Glomerular visceral epithelial cell (primary cell): Measurements from ENCODE around the gene ALDH3A1.
"Not testable (repeated sequence)": the region's sequence is repeated elsewhere in the genome, so short reads cannot be mapped to it uniquely, and the experiment has no call there.

Experiments
- DNase-seq: peaks from one replicate; pipeline ENCODE4 v3.0.0-alpha.2; 2016; ENCODE audit errors: extremely low spot score

ALDH3A1 gene

DNA sequence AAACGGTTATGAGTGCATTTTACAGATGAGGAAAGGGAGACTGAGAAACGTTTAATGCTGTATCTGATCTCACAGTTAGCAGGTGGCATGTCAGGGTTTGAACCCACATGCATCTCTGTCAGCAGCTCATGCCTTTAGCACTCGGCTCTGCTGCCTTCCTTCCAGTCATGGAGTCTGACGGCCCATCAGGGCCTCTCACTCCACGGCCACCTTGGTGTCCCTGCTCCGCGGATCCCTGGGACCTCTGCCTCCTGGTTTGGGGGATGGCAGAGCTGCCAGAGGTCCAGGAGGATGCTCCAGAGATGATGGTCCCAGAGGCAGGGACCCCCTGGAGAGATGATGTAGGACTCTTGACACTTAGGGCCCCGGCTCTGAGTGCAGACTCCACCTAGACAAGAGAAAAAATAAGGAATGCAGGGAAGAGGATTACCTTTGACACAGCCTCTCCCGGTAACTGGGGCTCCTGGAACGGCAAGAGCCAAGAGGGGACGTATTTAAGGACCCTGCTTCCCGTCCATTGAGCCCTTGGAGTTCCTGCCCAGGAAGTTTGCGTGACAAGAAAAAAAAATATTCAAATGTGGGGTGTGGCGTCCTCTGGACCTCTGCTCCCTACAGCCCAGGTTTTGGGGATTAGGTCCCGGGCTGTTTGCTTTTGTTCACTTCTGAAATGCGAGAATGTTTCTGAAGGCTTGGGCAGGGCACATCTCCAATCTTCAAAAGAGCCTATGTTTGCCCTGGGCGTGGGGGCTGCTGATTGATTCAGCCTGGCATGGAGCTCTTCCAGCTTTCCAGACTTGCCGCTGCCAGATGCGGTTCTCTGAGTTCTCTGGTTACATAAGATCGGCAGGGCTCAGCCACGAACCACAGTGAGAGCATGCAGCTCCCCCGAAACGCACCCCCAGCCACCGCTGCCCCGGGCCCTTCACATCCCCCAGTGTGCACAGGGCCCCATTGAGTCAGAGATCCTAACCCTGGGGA, at the start of gene ALDH3A1:
TSS of gene ALDH3A1 (minus strand) at position 470 of the 978 bp plus-strand sequence. CDS start 3,169 bp downstream, outside the sequence.
- no peak for DNase-seq

GRCh38 chr17:19796457-19796856, 48.4 kb upstream of the ALDH3A1 start:
- DNase-seq, result no peak

DNA sequence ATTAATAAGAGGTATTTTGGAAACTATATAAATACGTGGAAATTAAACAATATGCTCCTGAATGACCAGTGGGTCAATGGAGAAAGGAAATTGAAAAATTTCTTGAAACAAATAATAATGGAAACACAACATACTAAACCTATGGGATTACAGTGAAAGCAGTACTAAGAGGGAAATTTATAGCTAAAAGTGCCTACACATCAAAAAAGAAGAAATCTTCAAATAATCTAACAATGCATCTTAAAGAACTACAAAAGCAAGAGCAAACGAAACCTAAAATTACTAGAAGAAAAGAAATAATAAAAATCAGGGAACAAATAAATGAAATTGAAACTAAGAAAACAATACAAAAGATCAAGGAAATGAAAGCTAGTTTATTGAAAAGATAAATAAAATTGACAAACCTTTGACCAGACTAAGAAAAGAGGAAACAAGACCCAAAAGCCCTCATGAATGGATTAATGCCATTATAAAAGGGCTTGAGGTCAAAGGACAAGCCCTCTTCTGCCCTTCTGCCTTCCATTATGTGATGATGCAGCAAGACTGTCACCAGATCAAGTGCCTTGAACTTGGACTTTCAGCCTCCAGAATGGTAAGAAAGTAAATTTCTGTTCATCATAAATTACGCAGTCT, 43.9 kb upstream of the ALDH3A1 start:
- DNase-seq, result no peak

GRCh38 chr17:19787733-19788357, 39.7 kb upstream of the ALDH3A1 start:
- DNase-seq, result no peak

- DNase-seq, result no peak
Measured at GRCh38 chr17:19785854-19786253, 37.8 kb upstream of the ALDH3A1 start.

DNA sequence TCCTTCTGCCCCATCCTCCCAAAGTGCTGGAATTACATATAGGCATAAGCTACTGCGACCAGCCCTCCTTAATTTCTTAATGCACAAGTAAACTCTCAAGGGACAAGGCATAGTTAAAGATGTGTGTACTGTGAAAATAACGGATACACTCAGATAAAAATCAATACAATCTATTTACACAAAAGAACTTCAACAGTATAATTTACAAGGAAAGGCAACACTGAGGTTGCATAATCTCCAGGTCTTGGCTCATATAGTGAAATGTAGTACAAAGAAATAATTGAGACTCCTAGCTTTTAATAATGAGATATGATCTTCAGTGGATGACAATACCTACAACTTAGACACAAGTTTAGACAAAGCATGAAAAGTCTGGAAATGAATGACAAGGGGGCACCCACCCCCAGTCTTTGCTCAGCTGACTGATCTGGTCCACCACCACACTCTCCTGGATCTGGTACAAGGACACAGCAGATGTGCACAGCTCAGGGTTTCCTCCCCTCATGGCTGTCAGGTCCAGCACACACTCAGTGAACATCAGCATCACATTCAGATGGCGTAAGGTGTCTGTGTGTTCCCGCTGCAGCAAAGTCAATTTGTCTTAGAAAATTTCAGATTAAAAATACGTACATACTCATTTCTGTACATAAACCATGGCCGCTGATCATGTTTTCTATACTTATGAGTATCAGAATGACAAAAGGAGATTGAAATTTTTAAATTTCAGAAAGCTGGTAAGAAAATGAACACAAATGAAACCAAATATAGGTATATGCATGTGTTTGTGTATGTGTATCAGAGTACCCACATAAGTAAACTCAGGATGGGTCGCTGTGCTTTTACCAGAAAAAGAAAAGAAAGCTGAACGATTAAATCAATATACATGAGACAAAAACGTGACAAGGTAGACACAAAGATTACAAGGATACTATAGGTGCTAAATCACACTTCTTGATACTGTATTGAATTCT, 33.7 kb upstream of the ALDH3A1 start:
- DNase-seq, result no peak

- no peak for DNase-seq
Measured at GRCh38 chr17:19780846-19781245, 32.7 kb upstream of the ALDH3A1 start.

GRCh38 chr17:19773534-19773933, 25.4 kb upstream of the ALDH3A1 start:
- no peak for DNase-seq

GRCh38 chr17:19771971-19772630, 24.0 kb upstream of the ALDH3A1 start:
- no peak for DNase-seq

GRCh38 chr17:19770985-19771735, 23.1 kb upstream of the ALDH3A1 start:
- DNase-seq, result peak; percentile 35

DNA sequence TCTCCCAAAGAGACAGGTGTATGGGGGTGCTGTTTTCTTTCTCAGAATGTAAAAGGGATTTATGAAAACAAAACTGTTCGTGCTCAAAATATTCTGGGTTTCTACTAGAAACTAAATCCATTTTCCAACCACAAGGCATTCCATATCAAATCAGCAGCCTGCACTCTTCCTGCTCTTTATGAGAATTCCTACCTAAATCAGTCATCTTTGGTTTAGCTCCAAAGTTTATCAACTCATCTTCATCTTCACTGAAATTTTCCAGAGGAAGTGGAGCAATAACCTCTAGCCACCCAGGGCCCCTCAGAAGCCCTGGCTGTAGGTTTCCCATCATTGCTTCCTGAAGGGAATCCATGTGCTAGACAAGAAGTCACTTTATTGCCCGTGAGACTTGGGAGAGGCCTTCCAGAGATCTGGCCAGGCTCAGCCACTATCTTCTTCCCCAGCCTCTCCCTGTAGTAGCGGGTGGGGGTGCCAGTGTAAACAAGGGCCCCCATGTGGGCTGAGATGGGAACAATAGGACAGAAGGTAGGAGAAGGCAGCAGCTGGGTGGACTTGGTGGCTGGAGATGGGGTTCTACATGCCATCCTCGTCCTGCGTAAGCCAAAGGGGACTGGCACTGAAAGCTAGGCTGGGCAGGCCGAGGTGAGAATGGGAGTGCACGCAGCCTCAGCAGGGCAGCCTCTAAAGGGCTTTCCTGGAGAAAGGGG, 22.0 kb upstream of the ALDH3A1 start:
- peak; percentile 57 for DNase-seq

DNA sequence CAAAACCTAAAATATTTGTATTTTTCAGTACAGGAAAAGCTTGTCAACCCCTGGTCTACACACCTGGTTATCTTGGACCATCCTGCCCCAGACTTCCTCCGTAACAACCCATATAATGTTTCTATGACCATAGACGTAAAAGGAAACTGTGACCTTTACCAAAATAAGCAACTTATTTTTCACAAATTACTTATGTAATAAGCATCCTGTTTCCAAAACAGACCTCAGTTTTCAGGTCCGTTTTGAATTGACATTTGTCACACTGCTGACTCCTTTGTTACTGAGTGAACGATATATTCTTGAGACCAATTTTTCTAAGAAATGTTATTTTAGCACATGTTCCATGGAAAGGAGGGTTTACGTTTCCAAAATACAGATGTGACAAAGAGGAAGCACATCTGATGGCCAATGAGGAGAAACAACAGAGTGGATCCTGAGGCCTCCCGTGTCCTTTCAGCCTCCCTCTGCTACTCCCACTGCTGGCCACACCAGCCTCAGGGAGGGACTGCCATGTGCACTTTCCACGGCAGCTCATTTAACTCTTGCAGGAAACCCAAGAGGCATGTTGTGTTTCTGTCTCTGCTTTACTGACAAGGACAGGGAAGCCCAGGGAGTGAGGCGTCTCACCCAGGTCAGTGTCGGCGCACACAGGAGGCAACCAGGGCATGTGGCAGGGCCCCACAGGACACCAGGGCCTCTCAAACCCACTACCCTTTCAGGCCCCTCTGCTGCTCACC, 20.1 kb upstream of the ALDH3A1 start:
- DNase-seq, result no peak

DNA sequence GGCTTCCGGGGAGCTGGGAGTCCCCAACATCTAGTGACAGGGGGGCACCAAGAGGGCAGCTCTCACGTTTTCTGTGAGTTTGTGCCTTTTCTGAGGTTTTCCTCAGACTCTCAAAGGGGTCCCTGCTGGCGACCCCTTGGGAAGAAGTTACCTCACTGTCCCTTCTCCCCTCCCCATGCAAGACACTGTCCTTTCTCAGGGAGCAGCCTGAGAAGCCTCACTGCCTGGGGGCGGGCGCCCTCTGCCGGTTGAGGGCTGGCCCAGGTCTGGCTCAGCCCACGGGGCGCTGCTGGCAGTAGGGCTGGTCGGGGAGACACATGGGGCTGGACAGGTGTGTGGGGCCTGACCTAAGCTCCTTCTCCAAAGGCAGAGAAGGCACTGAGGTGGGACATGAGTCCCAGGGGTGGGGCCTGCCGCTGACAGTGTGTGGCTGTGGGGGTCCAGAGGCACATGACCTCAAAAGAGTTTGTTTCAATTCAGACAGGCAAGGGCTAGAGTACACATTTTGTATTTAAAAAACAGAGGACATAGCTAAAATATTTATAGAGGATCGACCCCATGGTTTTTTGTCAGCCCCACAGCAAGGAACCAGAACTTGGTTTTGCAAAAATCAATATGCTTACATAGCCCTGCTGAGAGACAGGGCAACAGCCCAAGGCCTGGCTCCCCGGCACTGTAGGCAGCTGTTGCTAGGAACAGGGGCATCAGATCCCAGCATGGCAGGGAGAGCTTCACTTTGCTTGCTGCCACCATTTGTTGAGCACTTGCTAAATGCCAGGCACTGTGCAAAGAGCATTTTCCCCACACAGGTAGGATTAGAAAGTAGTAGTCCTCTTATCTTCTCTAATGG, 18.5 kb upstream of the ALDH3A1 start:
- peak; percentile 65 for DNase-seq

- DNase-seq, result no peak
Measured at GRCh38 chr17:19766016-19766415, 17.9 kb upstream of the ALDH3A1 start.

DNA sequence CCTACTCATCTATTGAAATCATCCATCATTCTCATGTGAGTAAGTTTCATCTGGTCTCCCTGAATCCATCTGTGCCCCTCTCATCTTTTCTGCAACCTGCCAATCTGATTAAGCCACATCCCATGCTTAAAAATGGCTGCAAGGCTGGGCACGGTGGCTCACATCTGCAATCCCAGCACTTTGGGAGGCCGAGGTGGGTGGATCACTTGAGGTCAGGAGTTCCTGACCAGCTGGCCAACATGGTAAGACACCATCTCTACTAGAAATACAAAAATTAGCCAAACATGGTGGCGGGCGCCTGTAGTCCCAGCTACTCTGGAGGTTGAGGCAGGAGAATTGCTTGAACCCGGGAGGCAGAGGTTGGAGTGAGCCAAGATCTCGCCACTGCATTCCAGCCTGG, 15.9 kb upstream of the ALDH3A1 start:
- not testable (repeated sequence) for DNase-seq

DNA sequence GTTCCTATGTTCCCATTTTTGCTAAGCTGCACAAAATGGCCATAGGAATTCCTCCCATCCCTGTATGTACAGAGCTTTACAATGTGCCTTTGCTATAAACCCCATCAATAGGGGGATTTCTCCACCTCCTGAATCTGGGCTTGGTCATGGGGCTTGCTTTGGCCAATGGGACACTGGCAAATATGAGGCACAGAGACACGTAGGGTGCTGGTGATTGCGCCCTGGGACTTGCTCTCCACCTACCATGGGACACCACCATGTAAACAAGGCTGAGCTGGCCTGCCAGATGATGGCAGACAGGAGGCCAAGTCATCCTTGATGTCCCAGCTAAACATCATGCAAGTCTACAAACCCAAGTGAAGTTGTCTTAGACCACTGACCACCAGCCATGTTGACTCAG, 15.3 kb upstream of the ALDH3A1 start:
- DNase-seq, result no peak

DNA sequence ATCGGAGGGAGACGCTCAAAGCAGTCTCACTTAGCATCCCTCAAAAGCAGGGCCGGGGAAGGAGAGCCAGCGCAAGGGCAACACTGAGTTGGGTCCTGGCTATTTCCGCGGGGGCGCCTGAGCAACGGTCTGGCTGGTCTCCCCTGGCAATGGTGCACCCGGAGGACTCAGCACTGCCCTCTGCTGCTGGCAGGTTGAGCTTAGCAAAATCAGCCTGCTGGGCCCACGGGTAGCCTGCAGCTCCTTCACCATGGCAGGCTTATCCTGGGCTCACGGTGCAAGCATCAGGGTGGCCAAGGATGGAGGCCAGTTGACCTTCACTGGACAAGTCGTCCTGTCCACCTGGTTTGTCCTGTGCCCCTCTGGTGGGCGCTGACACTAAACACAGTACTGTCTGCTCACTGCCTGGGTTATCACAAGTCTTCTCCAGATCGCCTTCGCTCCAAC, 14.4 kb upstream of the ALDH3A1 start:
- DNase-seq, result peak; percentile 59

DNA sequence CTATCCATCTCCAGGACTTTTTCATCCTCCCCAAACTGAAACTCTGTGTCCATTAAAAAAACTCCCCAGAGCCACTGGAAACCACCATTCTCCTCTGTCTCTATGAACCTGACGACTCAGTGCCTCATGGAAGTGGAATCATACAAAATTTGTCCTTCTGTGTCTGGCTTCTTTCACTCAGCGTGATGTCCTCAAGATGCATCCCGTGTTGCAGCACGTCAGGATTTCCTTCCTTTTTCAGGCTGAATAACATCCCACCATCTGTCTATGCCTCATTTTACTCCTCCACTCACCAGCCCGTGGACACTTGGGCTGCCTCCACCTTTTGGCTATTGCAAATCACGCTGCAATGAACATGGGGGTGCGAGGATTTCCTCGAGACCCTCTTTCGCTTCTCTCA, 12.6 kb upstream of the ALDH3A1 start:
- DNase-seq, result no peak
